DND-41 (cell line): Measurements from ENCODE around the gene MAFG.

Source experiments
- EZH2 ChIP-seq: IDR thresholded peaks from 3 replicates; pipeline ENCODE4 v1.6.1; 2012; ENCODE audit warnings: borderline replicate concordance, low read depth, mild to moderate bottlenecking, moderate library complexity, low read length, inconsistent platforms; ENCODE audit not compliant: severe bottlenecking
- TF ChIP-seq, protein P1 (sequence below): IDR thresholded peaks from 2 replicates; pipeline ENCODE4 v1.5.1; 2012; ENCODE audit warnings: borderline replicate concordance, low read length, moderate library complexity, mild to moderate bottlenecking; ENCODE audit not compliant: poor library complexity, severe bottlenecking; ENCODE audit errors: extremely low read depth

DNA sequence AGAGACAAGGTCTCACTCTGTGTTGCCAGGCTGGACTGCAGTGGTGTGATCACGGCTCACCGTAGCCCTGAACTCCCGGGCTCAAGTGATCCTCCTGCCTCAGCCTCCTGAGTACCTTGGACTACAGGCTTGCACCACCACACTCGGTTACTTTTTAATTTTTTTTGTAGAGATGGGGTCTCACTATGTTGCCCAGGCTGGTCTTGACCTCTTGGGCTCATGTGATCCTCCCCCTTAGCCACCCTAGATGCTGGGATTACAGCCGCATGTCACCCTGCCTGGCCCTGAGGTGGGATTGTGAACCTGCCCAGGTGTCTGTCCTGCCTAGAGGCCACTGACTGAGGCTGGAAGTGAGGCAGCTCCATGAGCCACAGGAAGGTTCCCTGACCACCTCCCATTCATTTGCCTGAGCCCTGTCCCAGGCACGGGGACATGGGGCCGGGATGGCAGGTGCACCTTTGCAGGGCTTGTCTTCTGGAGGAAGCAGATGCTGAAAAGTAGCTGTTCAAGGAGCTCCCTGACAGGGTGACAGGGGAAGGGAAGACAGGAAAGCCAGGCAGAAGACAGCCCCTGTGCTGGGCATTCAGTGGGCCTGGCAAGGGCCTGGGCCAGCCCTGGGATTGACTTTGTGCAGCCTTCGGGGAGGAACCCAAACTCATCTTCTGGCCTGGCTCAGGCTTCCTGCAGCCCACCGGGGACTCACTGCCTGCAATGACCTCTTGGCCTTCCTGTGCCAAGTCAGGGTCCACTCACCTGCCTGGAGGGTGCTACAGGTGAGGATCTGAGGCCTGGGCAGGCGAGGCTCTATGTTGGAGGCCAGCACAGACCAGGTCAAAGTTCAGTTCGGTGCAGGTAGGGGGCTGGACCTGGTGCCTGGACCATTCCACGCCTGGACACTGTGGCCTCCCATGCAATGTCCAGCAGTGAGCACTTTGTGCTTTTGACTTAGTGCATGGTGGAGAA is 41.6 kb upstream of the MAFG start:
- TF ChIP-seq, protein P1, sequence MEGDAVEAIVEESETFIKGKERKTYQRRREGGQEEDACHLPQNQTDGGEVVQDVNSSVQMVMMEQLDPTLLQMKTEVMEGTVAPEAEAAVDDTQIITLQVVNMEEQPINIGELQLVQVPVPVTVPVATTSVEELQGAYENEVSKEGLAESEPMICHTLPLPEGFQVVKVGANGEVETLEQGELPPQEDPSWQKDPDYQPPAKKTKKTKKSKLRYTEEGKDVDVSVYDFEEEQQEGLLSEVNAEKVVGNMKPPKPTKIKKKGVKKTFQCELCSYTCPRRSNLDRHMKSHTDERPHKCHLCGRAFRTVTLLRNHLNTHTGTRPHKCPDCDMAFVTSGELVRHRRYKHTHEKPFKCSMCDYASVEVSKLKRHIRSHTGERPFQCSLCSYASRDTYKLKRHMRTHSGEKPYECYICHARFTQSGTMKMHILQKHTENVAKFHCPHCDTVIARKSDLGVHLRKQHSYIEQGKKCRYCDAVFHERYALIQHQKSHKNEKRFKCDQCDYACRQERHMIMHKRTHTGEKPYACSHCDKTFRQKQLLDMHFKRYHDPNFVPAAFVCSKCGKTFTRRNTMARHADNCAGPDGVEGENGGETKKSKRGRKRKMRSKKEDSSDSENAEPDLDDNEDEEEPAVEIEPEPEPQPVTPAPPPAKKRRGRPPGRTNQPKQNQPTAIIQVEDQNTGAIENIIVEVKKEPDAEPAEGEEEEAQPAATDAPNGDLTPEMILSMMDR: no peak
- TF ChIP-seq EZH2: no peak
